Fibroblast of lung (primary cell): ENCODE measurements around the gene ST6GAL1.

Source experiments
- CTCF ChIP-seq, 2 donors: IDR thresholded peaks in 1 of 2; conservative IDR thresholded peaks in 1 of 2; 1 replicate in 1 of 2; 2 replicates in 1 of 2; pipeline ENCODE4 v1.5.1; 2011 to 2012; ENCODE audit warnings: low read length in 2 of 2, control low read depth in 1 of 2, inconsistent platforms in 1 of 2, low read depth in 1 of 2, mild to moderate bottlenecking in 1 of 2
- EZH2 ChIP-seq: IDR thresholded peaks from 2 replicates; pipeline ENCODE4 v1.5.1; 2012; ENCODE audit warnings: low read length, control low read depth, mild to moderate bottlenecking; ENCODE audit errors: missing control alignments

- TF ChIP-seq EZH2 (no peak), CTCF (conservative IDR thresholded peaks at IDR 0.05 in 1 of 2, IDR thresholded peaks at IDR 0.05 in 1 of 2; ENCODE audit: low read depth in 1 of 2, low read length in 2 of 2) (no peak)
Observed at GRCh38 chr3:187107989-187108388, 177.7 kb downstream of the ST6GAL1 start.
